ENCODE results near the gene PLTP.

DNA sequence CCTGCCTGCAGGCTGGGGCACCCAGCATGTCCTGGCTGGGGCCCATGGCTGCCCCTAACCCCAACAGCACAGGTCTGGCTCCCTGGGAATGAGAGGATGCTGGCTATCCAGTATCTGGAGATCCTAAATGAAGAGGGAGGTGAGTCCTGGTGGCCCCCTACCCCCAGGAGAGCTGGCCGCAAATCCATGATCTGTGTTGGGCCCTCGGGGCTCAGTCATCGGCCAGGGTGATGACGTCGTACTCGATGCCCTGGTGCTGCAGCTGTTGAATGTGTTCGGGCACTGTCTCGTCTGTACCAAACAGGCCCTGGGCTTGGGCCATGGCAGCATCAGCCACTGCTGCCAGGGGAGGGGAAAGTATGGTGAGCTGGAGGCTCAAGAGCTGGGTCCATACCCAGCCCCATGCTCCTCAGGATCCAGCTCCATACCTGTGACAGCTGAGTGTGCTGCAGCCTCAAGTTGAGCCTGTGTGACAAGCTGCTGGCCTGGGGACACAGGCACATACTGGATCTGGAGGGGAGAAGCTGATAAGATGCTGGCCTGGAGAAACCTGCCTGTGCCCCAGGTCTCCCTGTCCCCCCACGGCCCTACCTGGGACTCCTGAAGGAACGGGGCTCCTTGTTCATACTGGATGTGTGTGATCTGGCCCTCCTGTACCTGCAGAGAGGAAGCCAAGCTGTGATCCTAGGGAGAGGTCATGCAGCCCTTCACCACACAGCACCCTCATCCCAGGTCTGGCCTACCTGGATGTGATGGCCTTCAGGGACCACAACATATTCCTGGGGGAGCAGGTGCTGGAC lies 37.0 kb upstream of the PLTP start:
- TF ChIP-seq, protein P1, sequence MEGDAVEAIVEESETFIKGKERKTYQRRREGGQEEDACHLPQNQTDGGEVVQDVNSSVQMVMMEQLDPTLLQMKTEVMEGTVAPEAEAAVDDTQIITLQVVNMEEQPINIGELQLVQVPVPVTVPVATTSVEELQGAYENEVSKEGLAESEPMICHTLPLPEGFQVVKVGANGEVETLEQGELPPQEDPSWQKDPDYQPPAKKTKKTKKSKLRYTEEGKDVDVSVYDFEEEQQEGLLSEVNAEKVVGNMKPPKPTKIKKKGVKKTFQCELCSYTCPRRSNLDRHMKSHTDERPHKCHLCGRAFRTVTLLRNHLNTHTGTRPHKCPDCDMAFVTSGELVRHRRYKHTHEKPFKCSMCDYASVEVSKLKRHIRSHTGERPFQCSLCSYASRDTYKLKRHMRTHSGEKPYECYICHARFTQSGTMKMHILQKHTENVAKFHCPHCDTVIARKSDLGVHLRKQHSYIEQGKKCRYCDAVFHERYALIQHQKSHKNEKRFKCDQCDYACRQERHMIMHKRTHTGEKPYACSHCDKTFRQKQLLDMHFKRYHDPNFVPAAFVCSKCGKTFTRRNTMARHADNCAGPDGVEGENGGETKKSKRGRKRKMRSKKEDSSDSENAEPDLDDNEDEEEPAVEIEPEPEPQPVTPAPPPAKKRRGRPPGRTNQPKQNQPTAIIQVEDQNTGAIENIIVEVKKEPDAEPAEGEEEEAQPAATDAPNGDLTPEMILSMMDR (IDR thresholded peaks at IDR 0.05; ENCODE audit: borderline replicate concordance, extremely low read depth, low read length, poor library complexity, severe bottlenecking) = no peak
- TF ChIP-seq EZH2 (IDR thresholded peaks at IDR 0.05; ENCODE audit: borderline replicate concordance, low read depth, low read length, severe bottlenecking) = no peak

Measured in DND-41 (cell line).